DLD1 (cell line): ENCODE data around the gene TMEM87A.

Experiments used
- in situ Hi-C: cut with HindIII; loops from 2 replicates; pipeline ENCODE4 v1.10.0; 2017; ENCODE audit warnings: low sequenced_read_pairs

The TMEM87A gene

DNA sequence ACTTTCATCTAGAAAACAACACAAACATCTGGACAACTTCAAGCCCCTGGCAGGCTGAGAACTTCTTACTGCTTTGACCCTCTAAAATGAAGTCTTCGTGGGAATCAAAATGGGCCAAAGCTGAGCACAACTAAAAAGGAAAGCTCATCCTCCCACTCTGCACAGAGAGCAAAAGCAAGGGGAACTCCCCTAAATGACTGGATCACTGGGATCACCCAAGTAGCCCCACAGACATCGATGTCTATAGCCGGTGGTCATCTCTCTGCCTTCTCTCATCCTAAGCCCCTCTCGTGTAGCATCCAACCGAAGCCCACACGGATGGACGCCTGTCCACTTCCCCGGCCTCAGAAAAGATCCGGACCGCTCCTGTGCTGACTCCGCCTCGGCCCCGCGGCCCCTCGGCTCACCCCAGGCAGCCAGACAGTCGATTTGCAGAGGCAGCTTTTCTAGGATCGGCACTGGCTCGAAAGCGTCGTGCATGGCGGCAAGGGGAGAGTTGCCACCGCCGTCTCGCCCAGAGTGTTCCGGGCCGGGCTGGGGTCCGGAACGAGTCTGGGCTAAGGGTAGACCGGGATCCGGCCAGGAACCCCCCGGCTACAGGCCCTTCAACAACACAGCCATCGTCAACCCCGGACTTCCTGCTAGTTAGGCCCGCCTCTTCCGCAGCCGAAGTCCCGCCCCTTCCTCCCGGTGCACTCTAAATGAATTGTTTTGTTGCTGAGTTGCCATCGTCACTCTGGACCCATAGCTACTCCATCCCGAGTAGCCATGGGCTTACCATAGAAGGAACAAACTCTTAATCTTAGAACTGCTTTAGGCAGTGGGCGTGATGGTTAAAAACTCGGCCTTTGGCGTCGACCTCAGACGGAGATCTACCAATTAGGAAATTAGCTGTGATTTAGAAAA, 65.3 kb downstream of the TMEM87A start, which contains the start of gene VPS39:
VPS39 (minus strand) TSS at position 631 of the 906 bp plus-strand sequence; CDS start at position 480, 151 bp downstream.
- in situ Hi-C loops = no loop called here

DNA sequence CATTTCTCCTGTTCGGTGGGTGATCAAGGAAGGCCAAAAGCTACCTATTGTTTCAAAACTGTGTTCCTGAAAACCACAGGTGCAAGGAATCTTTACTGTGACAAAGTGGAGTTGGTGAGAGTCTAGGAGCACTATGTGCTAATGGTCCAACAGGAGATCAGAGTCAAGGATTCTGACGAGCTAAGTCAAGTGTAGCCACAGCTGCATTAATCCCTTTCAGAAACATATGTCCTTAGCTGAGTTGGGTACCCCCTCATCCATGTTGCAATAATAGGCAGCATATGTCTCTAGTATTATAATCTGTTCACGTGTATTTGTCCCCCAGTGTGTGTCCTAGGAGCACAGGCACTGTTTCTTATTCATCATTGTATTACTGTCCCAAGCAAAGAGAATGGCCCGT, 66.8 kb downstream of the TMEM87A start:
- in situ Hi-C loops = no loop called here

DNA sequence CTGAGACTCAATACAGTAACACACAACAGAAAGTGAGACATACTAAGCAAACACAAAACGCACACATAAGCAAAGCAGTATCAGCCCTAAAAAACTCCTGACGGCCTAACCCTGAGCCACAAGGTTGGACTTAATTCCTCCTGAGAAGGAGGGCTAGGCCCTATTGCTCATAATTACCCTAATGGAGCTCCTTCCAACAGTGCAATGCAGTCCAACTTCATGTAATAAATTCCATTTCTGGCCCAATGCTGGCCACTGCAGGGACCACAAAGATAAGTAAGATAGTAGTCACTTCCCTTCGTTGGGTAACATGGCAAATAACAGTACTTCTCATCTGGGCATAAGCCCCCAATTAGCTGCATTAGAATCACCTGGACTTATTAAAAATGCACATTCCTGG, 69.3 kb downstream of the TMEM87A start:
- in situ Hi-C loops = no loop called here

DNA sequence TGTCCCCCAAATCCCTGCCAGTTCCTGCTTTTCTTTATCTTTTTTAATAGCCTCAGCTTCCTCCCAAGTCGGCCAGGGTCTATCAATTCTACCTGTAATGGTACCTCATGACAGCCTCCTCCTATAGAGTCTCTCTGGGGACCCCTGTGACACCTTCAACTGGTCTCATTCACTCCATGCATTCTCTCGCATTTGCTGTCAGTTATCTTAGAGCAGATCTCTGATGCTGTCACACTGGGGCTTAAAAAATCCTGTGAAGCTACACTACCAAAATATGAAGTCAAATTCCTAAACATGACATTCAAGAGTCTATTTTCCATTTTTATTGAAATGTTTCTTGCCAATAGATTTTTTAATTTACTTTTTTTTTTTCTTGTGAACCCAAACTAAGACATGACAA, 70.6 kb downstream of the TMEM87A start:
- in situ Hi-C loops = no loop called here

DNA sequence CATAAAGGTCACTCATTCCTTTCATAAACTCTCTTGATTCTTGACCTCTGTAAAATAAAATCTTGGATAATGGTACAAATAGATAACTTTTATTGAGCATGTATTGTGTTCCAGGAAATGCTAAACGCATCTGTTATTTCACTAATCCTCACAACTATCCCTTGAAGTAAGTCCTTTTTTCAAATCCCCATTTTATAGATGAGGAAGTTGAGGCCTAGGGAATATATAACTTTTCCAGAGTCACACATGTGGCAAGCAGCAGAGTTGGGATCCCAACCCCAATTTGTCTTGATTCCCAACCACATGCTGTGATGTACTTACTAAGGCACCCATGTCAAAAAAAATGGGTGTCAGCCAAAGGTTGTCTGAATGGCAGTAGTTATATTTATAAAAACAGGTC, 71.4 kb downstream of the TMEM87A start:
- in situ Hi-C loops = no loop called here

DNA sequence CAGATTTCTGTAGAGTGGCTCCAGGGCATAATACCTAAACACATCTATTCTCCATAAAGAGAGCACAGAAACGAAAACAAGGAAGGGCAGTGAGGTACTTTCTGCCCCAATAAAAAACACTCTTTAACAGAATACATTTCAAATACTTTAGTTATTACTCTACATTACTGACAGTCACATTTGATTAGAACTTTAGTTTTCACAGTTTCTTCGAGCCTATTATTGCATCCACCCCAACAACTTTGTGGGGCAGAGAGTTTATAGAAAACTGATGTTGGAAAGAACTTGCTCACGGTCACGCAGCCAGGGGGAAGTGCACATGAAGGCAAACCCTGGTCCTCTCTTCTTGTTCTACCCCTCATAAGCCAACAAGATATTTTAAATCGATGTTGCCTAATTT, 74.1 kb downstream of the TMEM87A start:
- in situ Hi-C loops = no loop called here

DNA sequence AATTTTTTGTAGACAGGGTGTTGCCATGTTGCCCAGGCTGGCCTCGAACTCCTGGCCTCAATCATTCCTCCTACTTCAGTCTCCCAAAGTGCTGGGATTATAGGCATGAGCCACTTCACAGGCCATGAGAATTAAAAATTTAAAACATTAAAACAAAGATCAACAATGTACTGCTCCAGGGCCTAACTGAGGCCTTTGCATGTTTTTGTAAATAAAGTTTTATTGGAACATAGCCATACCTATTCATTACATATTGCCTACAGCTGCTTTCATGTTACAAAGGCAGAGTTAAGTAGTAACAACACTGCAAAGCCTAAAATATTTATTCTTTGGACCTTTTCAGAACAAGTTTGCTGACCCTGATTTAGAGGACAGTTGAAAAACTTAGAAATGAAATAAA, 74.7 kb downstream of the TMEM87A start:
- in situ Hi-C loops = no loop called here

DNA sequence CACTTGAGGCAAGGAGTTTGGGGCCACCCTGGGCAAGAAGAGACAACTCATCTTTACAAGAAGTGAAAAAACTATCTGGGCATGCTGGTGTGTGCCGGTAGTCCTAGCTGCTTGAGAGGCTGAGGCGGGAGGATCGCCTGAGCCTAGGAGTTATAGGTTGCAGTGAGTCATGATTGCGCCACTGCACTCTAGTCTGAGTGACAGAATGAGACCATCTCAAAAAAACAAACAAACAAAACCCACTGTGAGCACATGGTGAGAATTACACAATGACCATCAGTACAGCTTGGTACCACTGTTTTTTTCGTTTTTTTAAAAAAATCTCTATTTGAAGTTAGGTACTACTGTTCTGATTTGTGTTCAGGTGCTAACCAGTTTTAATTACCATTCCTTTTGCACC, 78.7 kb downstream of the TMEM87A start:
- in situ Hi-C loops = no loop called here

DNA sequence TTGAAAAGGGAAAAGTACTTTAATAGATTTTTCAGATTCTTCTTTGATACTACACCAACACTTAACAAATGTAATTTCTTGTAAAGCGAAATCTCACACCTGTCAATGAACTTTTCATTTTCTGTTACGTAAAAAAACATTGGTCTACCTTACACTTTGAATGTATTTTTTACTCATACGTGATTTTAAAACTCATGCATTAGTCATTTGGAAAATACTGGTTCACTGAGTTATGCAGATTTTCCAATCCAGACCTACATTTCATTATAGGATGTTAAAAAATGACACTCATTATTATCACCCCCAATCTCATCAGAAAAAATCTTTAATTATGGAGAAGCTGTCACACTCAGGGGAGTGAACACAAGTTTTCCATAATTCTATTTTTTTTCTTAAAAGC, 79.8 kb downstream of the TMEM87A start:
- in situ Hi-C loops = no loop called here

DNA sequence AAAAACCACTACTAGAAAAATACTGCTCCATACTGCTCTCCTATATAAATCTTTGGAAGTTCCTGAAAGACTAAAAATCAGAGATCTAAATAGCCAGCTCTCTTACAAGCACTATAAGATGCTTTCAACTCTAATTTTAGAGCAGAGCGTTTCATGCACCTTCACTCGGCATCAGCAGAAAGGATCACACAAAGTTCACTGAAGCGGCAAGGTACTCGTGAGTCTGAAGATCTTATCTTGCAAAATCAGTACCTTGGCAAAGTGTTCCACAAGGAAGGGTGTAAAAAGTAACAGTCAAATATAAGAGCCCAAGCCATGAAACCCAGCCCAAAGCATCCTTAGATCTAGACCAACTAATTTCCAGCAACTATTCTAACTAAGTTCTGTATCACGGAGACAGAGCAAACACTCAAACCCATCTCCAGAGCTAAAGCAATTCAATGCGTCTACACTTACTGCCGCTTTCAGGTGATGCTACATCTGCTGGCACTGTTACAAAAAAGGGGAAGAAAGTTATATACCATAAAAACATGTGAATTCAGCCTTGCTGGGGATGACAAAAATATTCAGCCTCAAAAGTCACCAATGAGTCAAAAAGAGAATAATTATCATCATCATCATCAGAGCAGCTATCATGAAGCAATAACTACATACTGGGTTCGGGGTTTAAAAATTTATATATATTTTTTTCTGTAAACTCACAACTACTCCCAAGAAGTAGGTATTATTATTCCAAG, 81.5 kb downstream of the TMEM87A start:
- in situ Hi-C loops = no loop called here

DNA sequence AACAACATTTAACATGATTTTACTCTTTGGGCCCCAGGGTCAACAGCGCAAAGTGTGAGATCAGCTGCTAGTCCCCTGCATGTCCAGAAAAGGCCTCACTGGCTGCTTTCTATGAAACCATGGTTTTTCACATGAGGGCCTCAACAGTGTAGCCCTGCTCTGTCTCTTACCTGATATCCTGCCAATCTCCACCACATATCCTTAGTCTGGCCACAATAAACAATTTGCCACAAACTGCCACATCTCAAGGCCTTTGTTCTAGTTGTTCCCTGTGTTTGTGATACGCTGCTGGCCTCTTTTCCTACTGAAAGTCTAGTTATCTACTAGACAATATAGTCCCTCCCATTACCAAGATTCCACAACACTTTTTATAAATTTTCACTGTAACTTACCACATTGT, 82.9 kb downstream of the TMEM87A start:
- in situ Hi-C loops = no loop called here

DNA sequence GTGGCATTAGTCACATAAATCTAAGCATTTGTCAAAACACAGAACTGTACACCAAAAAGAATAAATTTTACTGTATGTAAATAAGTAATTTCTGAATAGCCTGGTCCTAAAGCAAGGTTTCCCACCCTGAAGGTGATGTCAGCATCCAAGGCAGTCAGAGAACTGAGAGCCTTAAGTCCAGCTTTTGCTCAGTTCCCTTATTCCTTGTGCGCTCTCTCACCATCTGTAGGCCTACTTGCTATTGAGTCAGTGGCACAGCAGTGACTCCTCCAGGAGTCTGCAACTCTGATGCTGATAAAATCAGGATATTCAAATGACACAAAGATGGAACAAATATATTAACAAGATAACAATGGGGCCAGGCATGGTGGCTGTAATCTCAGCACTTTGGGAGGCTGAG, 87.4 kb downstream of the TMEM87A start:
- in situ Hi-C loops = no loop called here

DNA sequence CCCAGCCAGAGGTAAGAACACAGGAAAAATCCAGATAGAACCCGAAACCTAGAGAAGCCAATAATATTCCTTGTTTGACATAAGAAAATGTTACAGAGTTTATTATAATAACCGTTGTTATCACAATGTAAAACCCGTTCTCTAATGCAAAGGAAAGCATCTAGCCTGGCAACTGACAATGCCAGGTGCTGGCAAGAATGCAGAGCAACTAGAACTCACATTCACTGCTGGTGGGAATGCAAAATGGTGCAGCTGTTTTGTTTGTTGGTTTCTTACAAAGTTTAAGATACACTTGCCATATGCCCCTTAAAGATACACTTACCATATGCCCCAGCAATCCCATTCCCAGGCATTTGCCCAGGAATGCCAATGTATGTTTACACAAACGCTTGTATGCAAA, 88.5 kb downstream of the TMEM87A start:
- in situ Hi-C loops = no loop called here

DNA sequence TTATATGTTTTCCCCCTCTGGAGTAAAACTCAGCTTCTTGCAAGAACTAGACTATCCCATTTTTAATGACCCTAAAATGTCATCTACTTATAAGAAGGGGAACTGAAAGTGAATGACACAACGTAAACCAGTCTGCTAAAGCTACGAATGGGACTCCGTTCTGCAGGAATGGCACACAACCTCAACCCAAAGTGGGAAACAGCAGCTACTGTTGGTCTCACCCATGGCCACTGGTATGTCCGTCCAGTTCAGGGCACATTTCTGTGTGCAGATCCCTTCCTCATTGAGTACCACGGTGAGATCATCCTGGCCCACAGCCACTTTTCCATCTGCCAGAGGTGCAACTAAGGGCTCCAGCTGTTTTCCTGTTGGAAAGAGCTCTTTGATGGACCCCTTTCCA, 88.9 kb downstream of the TMEM87A start:
- in situ Hi-C loops = no loop called here

DNA sequence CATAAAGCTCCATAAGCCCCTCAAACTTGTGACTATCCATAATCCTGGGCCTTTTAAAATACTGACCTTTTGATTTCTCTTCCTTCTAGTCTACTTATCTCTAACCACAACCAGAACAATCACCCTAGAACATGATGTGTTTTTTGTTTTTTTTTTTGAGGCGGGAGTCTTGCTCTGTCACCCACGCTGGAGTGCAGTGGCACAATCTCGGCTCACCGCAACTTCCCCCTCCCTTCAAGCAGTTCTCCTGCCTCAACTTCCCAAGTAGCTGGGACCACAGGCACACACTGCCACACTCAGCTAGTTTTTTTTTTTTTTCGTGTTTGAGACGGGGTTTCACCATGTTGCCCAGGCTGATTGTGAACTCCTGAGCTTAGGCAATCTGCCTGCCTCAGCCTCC, 90.3 kb downstream of the TMEM87A start:
- in situ Hi-C loops = no loop called here

DNA sequence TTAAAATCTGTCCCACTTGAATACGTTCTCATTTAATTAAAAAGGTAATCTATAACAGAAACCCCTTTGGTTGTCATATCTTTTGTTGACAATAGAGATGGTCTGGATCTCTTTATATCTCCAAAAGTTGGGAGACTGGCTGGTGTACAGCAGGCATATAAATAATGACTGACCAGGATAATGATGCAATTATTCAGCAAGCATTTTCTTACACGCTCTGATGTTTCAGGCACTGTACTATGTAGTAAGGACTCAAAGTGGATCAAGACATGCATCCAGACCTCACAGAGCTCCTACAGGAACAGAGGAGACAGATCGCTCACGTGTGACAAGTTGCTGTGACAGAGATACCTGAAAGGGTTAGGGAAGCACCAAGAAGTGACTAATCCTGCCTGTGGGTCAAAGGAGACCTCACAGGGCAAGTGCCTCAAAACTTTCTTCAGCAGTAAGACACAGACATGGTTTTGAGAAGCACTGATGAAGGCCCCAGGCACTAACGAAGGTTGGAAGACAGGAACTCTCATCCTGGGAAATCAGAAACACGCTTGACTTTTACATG, 90.8 kb downstream of the TMEM87A start:
- in situ Hi-C loops = no loop called here

DNA sequence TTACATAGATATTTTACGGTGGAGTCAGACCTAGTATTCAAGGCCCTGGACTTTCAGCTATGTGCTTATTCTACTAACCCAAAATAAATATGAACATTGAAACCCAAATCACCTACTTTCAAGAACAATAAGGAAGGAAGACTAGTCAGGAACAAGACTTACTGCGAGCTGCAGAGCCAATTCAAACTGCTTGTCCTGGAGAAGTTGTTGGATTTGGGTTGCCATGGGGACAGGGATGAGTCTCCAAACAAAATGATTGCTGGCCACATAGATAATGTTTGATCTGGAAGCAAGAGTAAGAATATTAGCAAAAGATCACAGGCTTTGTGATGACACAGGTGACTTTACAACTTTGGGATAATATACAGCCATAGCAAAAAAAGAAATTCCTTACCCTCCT, 95.2 kb downstream of the TMEM87A start:
- in situ Hi-C loops = no loop called here

DNA sequence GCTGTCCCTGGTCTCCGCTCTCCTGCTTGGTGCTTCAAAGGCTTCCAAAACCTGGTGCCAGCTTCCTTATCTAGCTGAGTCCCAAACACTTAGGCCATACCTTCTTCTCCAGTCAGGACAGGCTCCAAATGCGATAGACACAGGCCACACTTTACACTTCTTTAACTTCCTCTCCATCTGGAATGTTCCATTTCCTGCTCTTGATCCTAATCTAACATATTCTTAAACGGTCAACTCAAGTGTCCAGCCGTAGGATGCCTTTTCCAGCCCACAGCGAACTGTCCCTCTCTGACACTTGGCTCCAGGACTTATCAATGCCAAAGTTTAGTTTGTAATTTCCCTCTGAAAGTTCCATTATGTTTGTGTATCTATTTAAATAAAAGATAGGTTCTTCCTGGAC, 97.6 kb downstream of the TMEM87A start:
- in situ Hi-C loops = no loop called here

DNA sequence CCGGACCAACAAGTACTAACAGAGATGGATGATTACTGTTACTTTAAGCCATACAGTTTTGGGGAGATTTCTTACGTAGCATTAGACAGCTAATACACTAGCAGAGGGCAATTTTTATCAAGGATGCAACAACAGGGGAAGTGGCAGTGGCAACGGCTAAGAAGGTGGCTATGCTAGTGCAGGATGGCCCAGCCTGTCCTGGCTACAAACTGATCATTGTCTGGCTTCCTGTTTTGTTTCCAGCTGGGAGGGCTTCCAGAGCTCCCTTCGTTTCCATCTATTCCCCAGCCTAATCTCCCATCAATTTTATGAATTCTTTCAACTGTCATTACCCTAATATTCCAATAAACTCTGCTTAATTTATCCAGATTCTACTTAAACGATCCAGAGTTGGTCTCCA, 100.8 kb downstream of the TMEM87A start:
- in situ Hi-C loops = no loop called here

DNA sequence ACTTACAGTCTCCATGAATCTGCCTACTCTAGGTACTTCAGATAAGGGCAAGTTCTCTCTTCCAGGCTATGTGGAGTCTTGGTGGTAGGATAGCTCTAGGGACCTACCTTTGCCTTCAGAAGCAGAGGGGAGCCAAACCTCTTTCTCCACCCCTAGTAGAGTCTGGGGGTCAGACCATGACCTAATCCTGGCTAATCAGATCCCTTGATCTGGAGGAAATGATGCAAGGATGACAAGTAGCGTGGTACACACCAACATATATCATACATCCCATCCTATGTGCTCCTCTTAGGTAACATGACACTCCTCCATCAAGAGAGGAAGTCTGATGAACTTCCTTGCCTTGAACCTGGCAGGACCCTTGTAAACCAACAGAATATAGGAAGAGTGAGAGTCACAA, 101.4 kb downstream of the TMEM87A start:
- in situ Hi-C loops = no loop called here

DNA sequence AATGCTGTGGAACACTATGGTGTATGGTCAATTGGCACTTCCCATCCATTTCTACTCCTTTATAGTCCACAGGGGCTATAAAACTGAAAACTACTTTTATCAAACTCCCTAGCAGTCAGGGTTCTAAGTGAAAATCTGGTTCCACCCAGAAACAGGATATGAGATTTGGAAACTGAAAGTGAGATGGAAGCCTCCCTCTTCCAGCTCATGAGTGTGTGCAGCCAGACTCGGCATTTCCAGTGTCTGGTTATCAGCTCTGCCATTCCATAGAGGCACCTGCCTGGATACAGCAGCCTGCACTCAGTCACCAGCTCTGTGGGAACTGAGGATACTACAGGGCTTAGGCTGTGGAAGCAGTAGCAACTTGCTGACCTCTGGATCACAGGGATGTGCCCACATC, 102.1 kb downstream of the TMEM87A start:
- in situ Hi-C loops = no loop called here
